IMR-90 (cell line): ENCODE results near the gene MTA1. TPM values are rescaled to one million over a fixed set of nuclear protein-coding genes. Genes with fewer than 3 reads are reported as not detected.

Source experiments
- ATAC-seq: fragments of 200-7000 bp; cut with Tn5 transposase; 2 replicates; pipeline ENCODE4 v1.9.1; 2020; ENCODE audit warnings: low read depth, mild to moderate bottlenecking, moderate library complexity
- BruUV-seq: library from RNA; stranded (reverse); fragments of 400-500 nt; replicated peaks from 2 replicates; lab custom pipeline; 2021; lab: Mats Ljungman, UMichigan
- CTCF ChIA-PET: fragments of 300-600 bp; formaldehyde crosslinking; extraction: SDS; loops from one replicate; lab custom pipeline; 2021; ENCODE audit warnings: antibody characterized with exemption; lab: Yijun Ruan, JAX
- POLR2A ChIA-PET: fragments of 300-600 bp; sonication (Branson Sonifier 250); formaldehyde crosslinking; loops from one replicate; lab custom pipeline; 2022; ENCODE audit warnings: antibody characterized with exemption; ENCODE audit not compliant: unreplicated experiment; lab: Charles Lee
- DNase-seq: peaks from one replicate; pipeline ENCODE4 v3.0.0; 2013
- H2AFZ ChIP-seq: replicated peaks from 2 replicates; pipeline ENCODE3; 2013; ENCODE audit warnings: low read length, mild to moderate bottlenecking; ENCODE audit not compliant: poor library complexity
- H2AK5ac ChIP-seq: 2 replicates; pipeline ENCODE4 v1.6.1; 2013; ENCODE audit warnings: low read depth, low read length, inconsistent platforms
- H2AK9ac ChIP-seq: replicated peaks from 2 replicates; pipeline ENCODE3; 2013; ENCODE audit warnings: mild to moderate bottlenecking, low read depth, low read length, moderate library complexity; ENCODE audit not compliant: poor library complexity
- H2BK120ac ChIP-seq: 2 replicates; pipeline ENCODE4 v1.6.1; 2013; ENCODE audit warnings: low read depth, low read length, inconsistent platforms
- H2BK15ac ChIP-seq: 3 replicates; pipeline ENCODE4 v1.6.1; 2013; ENCODE audit warnings: low read depth, low read length, inconsistent platforms
- H2BK20ac ChIP-seq: 2 replicates; pipeline ENCODE4 v1.6.1; 2013; ENCODE audit warnings: low read depth, mild to moderate bottlenecking, inconsistent platforms, low read length, moderate library complexity
- H2BK5ac ChIP-seq: 2 replicates; pipeline ENCODE4 v1.6.1; 2013; ENCODE audit warnings: mild to moderate bottlenecking, low read depth, low read length, inconsistent platforms; ENCODE audit not compliant: poor library complexity, severe bottlenecking
- H3K14ac ChIP-seq: replicated peaks from 2 replicates; pipeline ENCODE4 v1.6.1; 2013; ENCODE audit warnings: low read depth, low read length, inconsistent platforms
- H3K18ac ChIP-seq: 2 replicates; pipeline ENCODE4 v1.6.1; 2013; ENCODE audit warnings: low read depth, low read length, control low read depth
- H3K23ac ChIP-seq: 2 replicates; pipeline ENCODE4 v1.6.1; 2013; ENCODE audit warnings: low read depth, low read length, inconsistent platforms
- H3K27ac ChIP-seq: 2 replicates; pipeline ENCODE4 v1.5.1; 2013; ENCODE audit warnings: mild to moderate bottlenecking, control low read depth, low read length; ENCODE audit not compliant: insufficient read depth
- H3K27me3 ChIP-seq: 2 replicates; pipeline ENCODE4 v1.6.1; 2013; ENCODE audit warnings: low read length; ENCODE audit not compliant: control insufficient read depth, insufficient read depth
- H3K36me3 ChIP-seq: 2 replicates; pipeline ENCODE4 v1.6.1; 2013; ENCODE audit warnings: low read length, mixed read lengths; ENCODE audit not compliant: control insufficient read depth, insufficient read depth
- H3K4ac ChIP-seq: 2 replicates; pipeline ENCODE4 v1.6.1; 2013; ENCODE audit warnings: low read depth, low read length, inconsistent platforms
- H3K4me1 ChIP-seq: 2 replicates; pipeline ENCODE4 v1.6.1; 2013; ENCODE audit warnings: low read length, mixed read lengths; ENCODE audit not compliant: control insufficient read depth, insufficient read depth
- H3K4me2 ChIP-seq: 2 replicates; pipeline ENCODE4 v1.6.1; 2013; ENCODE audit warnings: low read depth, mild to moderate bottlenecking, control low read depth, low read length, moderate library complexity
- H3K4me3 ChIP-seq: 2 replicates; pipeline ENCODE4 v1.5.1; 2013; ENCODE audit warnings: low read depth, mild to moderate bottlenecking, control low read depth, low read length, moderate library complexity; ENCODE audit not compliant: insufficient read depth
- H3K56ac ChIP-seq: 2 replicates; pipeline ENCODE4 v1.6.1; 2013; ENCODE audit warnings: low read length, inconsistent platforms; ENCODE audit not compliant: insufficient read depth; ENCODE audit errors: extremely low read depth
- H3K79me1 ChIP-seq, 2 experiments: 2 replicates each; pipeline ENCODE4 v1.6.1; 2013; ENCODE audit warnings: low read length in 2 of 2, inconsistent platforms in 1 of 2, low read depth in 1 of 2
- H3K9ac ChIP-seq: 2 replicates; pipeline ENCODE4 v1.6.1; 2013; ENCODE audit warnings: low read depth, low read length, control low read depth
- H3K9me1 ChIP-seq: 2 replicates; pipeline ENCODE4 v1.6.1; 2013; ENCODE audit warnings: low read length, inconsistent platforms; ENCODE audit not compliant: insufficient read depth
- H3K9me3 ChIP-seq: 2 replicates; pipeline ENCODE4 v1.6.1; 2013; ENCODE audit warnings: low read length; ENCODE audit not compliant: control insufficient read depth, insufficient read depth
- H4K20me1 ChIP-seq: 2 replicates; pipeline ENCODE4 v1.6.1; 2013; ENCODE audit warnings: low read length, inconsistent platforms; ENCODE audit not compliant: insufficient read depth
- H4K5ac ChIP-seq: 2 replicates; pipeline ENCODE4 v1.6.1; 2013; ENCODE audit warnings: mild to moderate bottlenecking, low read depth, low read length, control low read depth
- H4K8ac ChIP-seq, 2 experiments: 2 replicates each; pipeline ENCODE4 v1.6.1; 2013; ENCODE audit warnings: low read depth in 2 of 2, low read length in 2 of 2, control low read depth in 1 of 2, inconsistent platforms in 1 of 2
- H4K91ac ChIP-seq: 2 replicates; pipeline ENCODE4 v1.6.1; 2013; ENCODE audit warnings: low read depth, low read length, inconsistent platforms; ENCODE audit not compliant: insufficient read depth
- BHLHE40 ChIP-seq: fragments of 150-350 bp; IDR thresholded peaks from 2 replicates; pipeline ENCODE4 v1.6.1; 2016; ENCODE audit warnings: mild to moderate bottlenecking, low read depth, low read length
- CHD1 ChIP-seq: IDR thresholded peaks from 2 replicates; pipeline ENCODE4 v1.6.1; 2012; ENCODE audit warnings: low read depth, low read length, improper control_type of control experiment
- FOS ChIP-seq: fragments of 150-350 bp; IDR thresholded peaks from 2 replicates; pipeline ENCODE4 v1.6.1; 2016; ENCODE audit warnings: low read depth, low read length
- MAFK ChIP-seq: IDR thresholded peaks from 2 replicates; pipeline ENCODE4 v1.6.1; 2012; ENCODE audit warnings: low read depth, low read length, improper control_type of control experiment
- MAZ ChIP-seq: IDR thresholded peaks from 2 replicates; pipeline ENCODE4 v1.6.1; 2012; ENCODE audit warnings: low read depth, mild to moderate bottlenecking, low read length, improper control_type of control experiment, moderate library complexity, borderline replicate concordance
- MXI1 ChIP-seq: IDR thresholded peaks from 2 replicates; pipeline ENCODE4 v1.6.1; 2012; ENCODE audit warnings: low read depth, mild to moderate bottlenecking, low read length, moderate library complexity, borderline replicate concordance
- NFE2L2 ChIP-seq: fragments of 150-350 bp; IDR thresholded peaks from 2 replicates; pipeline ENCODE4 v1.6.1; 2016; ENCODE audit warnings: low read depth, mild to moderate bottlenecking, low read length
- POLR2A ChIP-seq: IDR thresholded peaks from 2 replicates; pipeline ENCODE4 v1.6.1; 2012; ENCODE audit warnings: mild to moderate bottlenecking, low read depth, low read length
- RAD21 ChIP-seq: IDR thresholded peaks from 2 replicates; pipeline ENCODE4 v1.6.1; 2012; ENCODE audit warnings: low read length, improper control_type of control experiment
- RCOR1 ChIP-seq: IDR thresholded peaks from 2 replicates; pipeline ENCODE4 v1.6.1; 2012; ENCODE audit warnings: mild to moderate bottlenecking, low read length, improper control_type of control experiment; ENCODE audit not compliant: insufficient replicate concordance
- RFX5 ChIP-seq: IDR thresholded peaks from 2 replicates; pipeline ENCODE4 v1.8.0; 2012; ENCODE audit warnings: low read depth, mild to moderate bottlenecking, low read length, moderate library complexity
- SMC3 ChIP-seq: fragments of 150-350 bp; IDR thresholded peaks from 2 replicates; pipeline ENCODE4 v1.6.1; 2016; ENCODE audit warnings: low read depth, mild to moderate bottlenecking, antibody characterized with exemption, low read length, moderate library complexity
- WGBS, 2 experiments: methylation state at CpG; one replicate each; pipeline versions ENCODE4 v1.1.5 to v1.1.7; 2013; ENCODE audit warnings: missing lambda C conversion rate in 2 of 2; ENCODE audit not compliant: insufficient read length in 1 of 2; ENCODE audit errors: extremely low coverage in 2 of 2; 5-methylcytosine and 5-hydroxymethylcytosine counted together
- dilution Hi-C: fragments of 300-500 bp; cut with HindIII; formaldehyde crosslinking; loops from one replicate; pipeline ENCODE4 v1.14.3; 2018; ENCODE audit warnings: low sequenced_read_pairs; ENCODE audit not compliant: unreplicated experiment
- in situ Hi-C: fragments of 300-500 bp; cut with MboI; formaldehyde crosslinking; loops from 3 replicates; pipeline ENCODE4 v1.14.3; 2019; ENCODE audit warnings: low sequenced_read_pairs, inconsistent platforms, mixed read lengths
- intact Hi-C: fragments of 100-400 bp; cut with micrococcal nuclease; formaldehyde crosslinking; loops from 2 replicates; pipeline ENCODE4 v1.10.0; 2022
- polyA plus RNA-seq, 3 experiments: library from polyadenylated mRNA; depleted of rRNA; stranded (reverse); fragments of >200 nt; gene quantifications; 2 replicates each; pipeline ENCODE4 v1.2.3, GENCODE V29; 2012; ENCODE audit warnings: low replicate concordance in 1 of 3
- total RNA-seq: library from RNA; depleted of rRNA; stranded (reverse); fragments of >200 nt; gene quantifications from 2 replicates; pipeline ENCODE4 v1.2.3, GENCODE V29; 2012
- TF ChIP-seq, protein P1 (sequence below): fragments of 150-350 bp; IDR thresholded peaks from 2 replicates; pipeline ENCODE4 v1.6.1; 2016; ENCODE audit warnings: low read depth, mild to moderate bottlenecking, low read length, moderate library complexity, borderline replicate concordance
- TF ChIP-seq, protein P2 (sequence below): conservative IDR thresholded peaks from 2 replicates; pipeline ENCODE4 v1.5.1; 2012; ENCODE audit warnings: mild to moderate bottlenecking, low read depth, low read length, improper control_type of control experiment
- TF ChIP-seq, protein P3 (sequence below): fragments of 150-350 bp; IDR thresholded peaks from 2 replicates; pipeline ENCODE4 v1.6.1; 2017; ENCODE audit warnings: mild to moderate bottlenecking, antibody characterized with exemption, low read length, low read depth

The MTA1 gene
- total and polyA plus RNA-seq, 2 of the 4 experiments (the other 2 are of a cell fraction), result 21.5 to 61.6 TPM

DNA sequence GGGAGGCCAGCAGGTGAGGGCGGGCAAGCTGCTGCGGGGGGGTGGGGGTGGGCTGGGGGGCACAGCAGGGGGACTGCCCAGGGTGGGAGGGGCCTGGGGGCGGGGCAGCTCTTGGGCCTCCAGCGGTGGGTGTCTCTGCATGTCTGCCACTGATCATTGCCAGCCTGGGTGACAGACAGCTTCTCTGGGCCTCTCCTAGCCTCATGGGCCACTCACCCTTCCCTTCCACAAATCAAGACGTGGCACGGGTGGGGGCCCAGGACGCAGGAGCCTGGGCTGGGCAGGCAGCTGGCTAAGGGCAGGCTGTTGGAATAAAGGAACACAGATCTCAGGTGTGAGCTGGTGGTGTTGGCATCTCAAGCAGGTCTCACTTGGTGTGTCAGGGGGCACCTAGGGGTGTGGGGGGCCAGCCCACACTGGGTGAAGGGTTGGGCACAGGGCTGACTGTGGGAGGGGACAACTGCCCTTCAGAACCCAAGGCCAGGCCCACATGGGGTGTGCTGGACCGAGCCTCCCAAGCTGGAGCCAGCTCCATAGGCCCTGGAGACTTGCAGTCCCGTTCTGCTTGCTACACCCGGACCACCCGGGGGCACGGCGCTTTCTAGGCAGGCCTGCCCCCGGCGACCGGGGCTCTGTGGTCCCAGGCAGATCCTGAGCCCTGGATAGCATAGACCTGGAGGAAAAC is 74.4 kb downstream of the MTA1 start:
- ChIA-PET CTCF (no interaction called here), POLR2A (no interaction called here)
- ATAC-seq, result no peak
- TF ChIP-seq, protein P1, sequence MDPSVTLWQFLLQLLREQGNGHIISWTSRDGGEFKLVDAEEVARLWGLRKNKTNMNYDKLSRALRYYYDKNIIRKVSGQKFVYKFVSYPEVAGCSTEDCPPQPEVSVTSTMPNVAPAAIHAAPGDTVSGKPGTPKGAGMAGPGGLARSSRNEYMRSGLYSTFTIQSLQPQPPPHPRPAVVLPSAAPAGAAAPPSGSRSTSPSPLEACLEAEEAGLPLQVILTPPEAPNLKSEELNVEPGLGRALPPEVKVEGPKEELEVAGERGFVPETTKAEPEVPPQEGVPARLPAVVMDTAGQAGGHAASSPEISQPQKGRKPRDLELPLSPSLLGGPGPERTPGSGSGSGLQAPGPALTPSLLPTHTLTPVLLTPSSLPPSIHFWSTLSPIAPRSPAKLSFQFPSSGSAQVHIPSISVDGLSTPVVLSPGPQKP, result no peak
- TF ChIP-seq, protein P2, sequence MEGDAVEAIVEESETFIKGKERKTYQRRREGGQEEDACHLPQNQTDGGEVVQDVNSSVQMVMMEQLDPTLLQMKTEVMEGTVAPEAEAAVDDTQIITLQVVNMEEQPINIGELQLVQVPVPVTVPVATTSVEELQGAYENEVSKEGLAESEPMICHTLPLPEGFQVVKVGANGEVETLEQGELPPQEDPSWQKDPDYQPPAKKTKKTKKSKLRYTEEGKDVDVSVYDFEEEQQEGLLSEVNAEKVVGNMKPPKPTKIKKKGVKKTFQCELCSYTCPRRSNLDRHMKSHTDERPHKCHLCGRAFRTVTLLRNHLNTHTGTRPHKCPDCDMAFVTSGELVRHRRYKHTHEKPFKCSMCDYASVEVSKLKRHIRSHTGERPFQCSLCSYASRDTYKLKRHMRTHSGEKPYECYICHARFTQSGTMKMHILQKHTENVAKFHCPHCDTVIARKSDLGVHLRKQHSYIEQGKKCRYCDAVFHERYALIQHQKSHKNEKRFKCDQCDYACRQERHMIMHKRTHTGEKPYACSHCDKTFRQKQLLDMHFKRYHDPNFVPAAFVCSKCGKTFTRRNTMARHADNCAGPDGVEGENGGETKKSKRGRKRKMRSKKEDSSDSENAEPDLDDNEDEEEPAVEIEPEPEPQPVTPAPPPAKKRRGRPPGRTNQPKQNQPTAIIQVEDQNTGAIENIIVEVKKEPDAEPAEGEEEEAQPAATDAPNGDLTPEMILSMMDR, result no peak
- TF ChIP-seq RCOR1, result no peak
- TF ChIP-seq RFX5, result no peak
- no peak for TF ChIP-seq FOS
- TF ChIP-seq POLR2A, result no peak
- TF ChIP-seq MAFK, result no peak
- TF ChIP-seq NFE2L2, result no peak
- no peak for TF ChIP-seq CHD1
- no peak for TF ChIP-seq SMC3
- no peak for TF ChIP-seq BHLHE40
- no peak for TF ChIP-seq MAZ
- TF ChIP-seq MXI1, result no peak
- TF ChIP-seq, protein P3, sequence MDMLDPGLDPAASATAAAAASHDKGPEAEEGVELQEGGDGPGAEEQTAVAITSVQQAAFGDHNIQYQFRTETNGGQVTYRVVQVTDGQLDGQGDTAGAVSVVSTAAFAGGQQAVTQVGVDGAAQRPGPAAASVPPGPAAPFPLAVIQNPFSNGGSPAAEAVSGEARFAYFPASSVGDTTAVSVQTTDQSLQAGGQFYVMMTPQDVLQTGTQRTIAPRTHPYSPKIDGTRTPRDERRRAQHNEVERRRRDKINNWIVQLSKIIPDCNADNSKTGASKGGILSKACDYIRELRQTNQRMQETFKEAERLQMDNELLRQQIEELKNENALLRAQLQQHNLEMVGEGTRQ, result no peak
- TF ChIP-seq RAD21, result no peak

More for the DNA sequence above, 74.4 kb downstream of the MTA1 start:
- H3K27ac ChIP-seq, result no peak overlapping the region
- H3K4me3 ChIP-seq, result no peak overlapping the region
- in situ Hi-C loops (no loop called here), dilution Hi-C loops (no loop called here), intact Hi-C loops (loop anchor here (5.0 kb wide), 1 partner anchor 33 kb away; the partner anchor contains the start of gene TMEM121)
- no peak overlapping the region for H2AK5ac ChIP-seq
- H4K20me1 ChIP-seq, result 0 out of 2 replicates have a peak, but pooled peaks cover 6% of the 10 kb centered on the region
- H4K5ac ChIP-seq, result no peak overlapping the region
- H3K36me3 ChIP-seq, result no peaks in the 10 kb centered on the region
- no peak overlapping the region for H2BK15ac ChIP-seq
- H3K9me1 ChIP-seq, result peaks cover 6% of the 10 kb centered on the region; the same call in 1 of the 2 replicates
- H4K8ac ChIP-seq, result no peak overlapping the region
- no peak overlapping the region for H3K9ac ChIP-seq
- H2BK20ac ChIP-seq, result no peak overlapping the region
- H3K79me1 ChIP-seq, result peaks cover 0 to 5% of the 10 kb centered on the region in 2 experiments; a peak in 1 of 4 replicates
- no peaks in the 10 kb centered on the region for H3K27me3 ChIP-seq
- H3K56ac ChIP-seq, result no peak overlapping the region
- BruUV-seq, result no TSS peak
- H2AFZ ChIP-seq, result no peak overlapping the region
- no peaks in the 10 kb centered on the region for H3K9me3 ChIP-seq
- H3K4ac ChIP-seq, result no peak overlapping the region
- H3K18ac ChIP-seq, result no peak overlapping the region
- no peak for DNase-seq
- H3K4me2 ChIP-seq, result no peak overlapping the region
- H3K23ac ChIP-seq, result no peak overlapping the region
- no peak overlapping the region for H3K14ac ChIP-seq
- H2AK9ac ChIP-seq, result no peak overlapping the region
- no peak overlapping the region for H2BK120ac ChIP-seq
- no peak overlapping the region for H4K91ac ChIP-seq
- no peak overlapping the region for H2BK5ac ChIP-seq
- WGBS, 2 experiments, result 89% methylated on average over 8 of the region's 16 CpGs; no CpG with 5 or more reads in 1 of the 2 experiments
- H3K4me1 ChIP-seq, result peaks cover 2% of the 10 kb centered on the region; the same call in 1 of the 2 replicates
